Measurements from ENCODE around the gene RBM23. TPM values are rescaled to one million over a fixed set of nuclear protein-coding genes. Genes with fewer than 3 reads are reported as not detected.

The RBM23 gene
- total and polyA plus RNA-seq, 2 donors (not counting 3 experiments of a cell fraction or from before 2014, with no cell fraction given): 67.7 to 68.9 TPM

DNA sequence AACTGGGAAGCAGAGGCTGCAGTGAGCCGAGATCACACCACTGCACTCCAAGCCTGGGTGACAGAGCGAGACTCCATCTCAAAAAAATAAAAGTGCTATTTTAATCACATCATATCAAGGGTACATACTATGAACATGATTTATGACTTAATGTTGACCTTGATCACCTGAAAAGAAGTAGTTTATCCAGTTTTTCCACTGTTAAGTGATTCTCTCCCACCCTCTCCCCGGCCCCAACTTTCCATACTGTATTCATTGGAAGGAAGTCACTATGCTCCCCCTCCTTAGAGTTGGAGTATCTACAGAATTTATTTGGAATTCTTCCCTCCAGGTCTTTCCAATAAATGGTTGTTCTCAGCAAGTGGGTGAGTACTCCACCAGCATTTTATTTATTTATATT is 13.2 kb upstream of the RBM23 start:
- CTCF ChIA-PET: interaction anchor here (1.3 kb wide), 1 partner anchor 137 kb away, joined by 3 read pairs; no protein-coding TSS in a partner anchor
- no peaks in the 10 kb centered on the region for H4K20me1 ChIP-seq (replicated peaks; ENCODE audit: control insufficient read depth, extremely low read depth, insufficient read depth, low read length)
- dilution Hi-C loops (cut with MboI; ENCODE audit: extremely low pct_ligation_motif_present, low sequenced_read_pairs): no loop called here
- H3K9ac ChIP-seq (replicated peaks; ENCODE audit: extremely low read depth, insufficient read depth, low read length): no peak overlapping the region
- no peaks in the 10 kb centered on the region for H3K36me3 ChIP-seq (ENCODE audit: control insufficient read depth in 2 of 2, extremely low read depth in 1 of 2, insufficient read depth in 2 of 2, low read length in 2 of 2)
- no peaks in the 10 kb centered on the region for H3K27me3 ChIP-seq (ENCODE audit: control insufficient read depth in 2 of 2, insufficient read depth in 2 of 2, low read length in 2 of 2)
- no peak overlapping the region for H3K4me3 ChIP-seq (replicated peaks in 1 of 3; ENCODE audit: insufficient read depth in 1 of 3, low read depth in 1 of 3, low read length in 3 of 3)
- BruUV-seq (replicated peaks): no TSS peak
- H2AFZ ChIP-seq (ENCODE audit: low read depth, low read length): no peak overlapping the region
- H3K79me2 ChIP-seq (ENCODE audit: control insufficient read depth, insufficient read depth, low read length): peaks cover 16% of the 10 kb centered on the region
- no peak overlapping the region for H3K27ac ChIP-seq (ENCODE audit: insufficient read depth, low read depth, low read length)
- FAIRE-seq: no peak
- no peaks in the 10 kb centered on the region for H3K9me1 ChIP-seq (replicated peaks; ENCODE audit: control insufficient read depth, extremely low read depth, insufficient read depth, low read length)
- TF ChIP-seq GATA2 (IDR thresholded peaks at IDR 0.05; ENCODE audit: insufficient read depth, insufficient read length, low read depth, low read length) (no peak), POLR2AphosphoS5 (IDR thresholded peaks at IDR 0.05; ENCODE audit: insufficient read depth, low read depth, low read length) (no peak), MYC (IDR thresholded peaks at IDR 0.05; ENCODE audit: low read depth, low read length) (no peak), FOS (IDR thresholded peaks at IDR 0.05; ENCODE audit: borderline replicate concordance, insufficient read depth, low read length) (no peak), EZH2 (IDR thresholded peaks at IDR 0.05; ENCODE audit: borderline replicate concordance, low read depth, low read length, severe bottlenecking) (no peak), JUN (IDR thresholded peaks at IDR 0.05; ENCODE audit: borderline replicate concordance, insufficient read depth, insufficient read length, low read depth) (no peak)
- TF ChIP-seq, protein P1, sequence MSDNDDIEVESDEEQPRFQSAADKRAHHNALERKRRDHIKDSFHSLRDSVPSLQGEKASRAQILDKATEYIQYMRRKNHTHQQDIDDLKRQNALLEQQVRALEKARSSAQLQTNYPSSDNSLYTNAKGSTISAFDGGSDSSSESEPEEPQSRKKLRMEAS (IDR thresholded peaks at IDR 0.05; ENCODE audit: insufficient read depth, insufficient read length): no peak
- peaks cover 16% of the 10 kb centered on the region for H3K4me1 ChIP-seq (ENCODE audit: control insufficient read depth, extremely low read depth, insufficient read depth, low read length)
- POLR2A ChIA-PET: no interaction called here
- H3K4me2 ChIP-seq (ENCODE audit: insufficient read depth, low read length): no peak overlapping the region
- H3K9me3 ChIP-seq (replicated peaks; ENCODE audit: control insufficient read depth, insufficient read depth, low read length): no peaks in the 10 kb centered on the region
- no peak for DNase-seq (ENCODE audit: low read depth, low spot score)
- intact Hi-C loops (cut with micrococcal nuclease): loop anchor here (5.0 kb wide), 1 partner anchor 1180 kb away; the partner anchor contains the start of genes DCAF11 and NRL

Data from endothelial cell of umbilical vein (primary cell).